NT2/D1 (cell line): ENCODE data around the gene TMEM198.

Experiments
- DNase-seq: peaks from one replicate; pipeline ENCODE4 v3.0.0-alpha.2; 2011; ENCODE audit warnings: low read depth, low spot score
- H3K27me3 ChIP-seq: 2 replicates; pipeline ENCODE4 v1.6.0; 2011; ENCODE audit warnings: mild to moderate bottlenecking; ENCODE audit not compliant: insufficient read length, insufficient read depth
- H3K36me3 ChIP-seq: 2 replicates; pipeline ENCODE4 v1.6.1; 2011; ENCODE audit warnings: mild to moderate bottlenecking, low read length, mixed read lengths; ENCODE audit not compliant: insufficient read depth, insufficient read length
- H3K4me1 ChIP-seq: 2 replicates; pipeline ENCODE4 v1.5.1; 2011; ENCODE audit not compliant: insufficient read depth, insufficient read length
- H3K4me3 ChIP-seq: 2 replicates; pipeline ENCODE4 v1.5.1; 2011; ENCODE audit warnings: low read depth; ENCODE audit not compliant: insufficient read length
- H3K9ac ChIP-seq: 2 replicates; pipeline ENCODE4 v1.6.0; 2011; ENCODE audit warnings: low read depth; ENCODE audit not compliant: insufficient read length
- H3K9me3 ChIP-seq: 2 replicates; pipeline ENCODE4 v1.5.1; 2011; ENCODE audit warnings: mild to moderate bottlenecking, low read length; ENCODE audit not compliant: insufficient read depth
- SUZ12 ChIP-seq: IDR thresholded peaks from 2 replicates; pipeline ENCODE4 v1.6.1; 2011; ENCODE audit not compliant: insufficient read length, insufficient read depth; ENCODE audit errors: extremely low read depth
- YY1 ChIP-seq: IDR thresholded peaks from 2 replicates; pipeline ENCODE4 v1.6.1; 2011; ENCODE audit not compliant: insufficient read length, insufficient read depth
- ZNF274 ChIP-seq: IDR thresholded peaks from 2 replicates; pipeline ENCODE4 v1.6.1; 2011; ENCODE audit warnings: mild to moderate bottlenecking, low read depth, low read length

Gene TMEM198

DNA sequence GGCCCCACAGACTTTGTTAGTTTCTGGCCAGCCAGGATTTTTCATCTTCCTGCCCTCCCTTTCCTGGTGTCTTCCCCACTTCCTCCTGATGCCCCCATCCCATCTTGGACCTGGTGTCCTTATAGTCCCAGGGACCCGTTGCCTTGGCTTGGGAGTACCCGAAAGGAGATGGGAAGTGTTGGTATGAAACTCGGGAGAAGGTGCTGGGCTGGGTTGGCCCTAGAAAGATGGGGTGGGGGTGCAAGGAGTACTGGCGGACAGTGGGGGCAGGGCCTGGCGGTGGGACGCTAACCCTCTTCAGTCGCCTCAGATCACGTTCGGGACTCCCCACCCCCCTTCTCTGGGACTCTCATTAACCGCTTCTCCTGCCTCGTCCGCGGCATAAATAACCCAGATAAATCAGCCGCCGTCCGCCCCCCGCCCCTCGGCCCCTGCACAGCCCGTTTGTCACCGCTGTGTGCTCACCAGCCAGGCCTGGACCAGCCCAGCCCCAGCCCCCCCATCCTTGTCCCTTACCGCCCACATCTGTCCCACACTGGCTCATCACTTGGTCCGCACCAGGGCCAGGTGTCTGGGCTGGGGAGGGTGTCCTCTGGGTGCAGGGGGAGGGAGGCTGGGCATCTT is 33.2 kb upstream of the TMEM198 start:
- TF ChIP-seq SUZ12, result no peak
- no peak for TF ChIP-seq ZNF274
- TF ChIP-seq YY1, result no peak
- DNase-seq, result no peak
- H3K27me3 ChIP-seq, result peaks cover 40% of the 10 kb centered on the region

DNA sequence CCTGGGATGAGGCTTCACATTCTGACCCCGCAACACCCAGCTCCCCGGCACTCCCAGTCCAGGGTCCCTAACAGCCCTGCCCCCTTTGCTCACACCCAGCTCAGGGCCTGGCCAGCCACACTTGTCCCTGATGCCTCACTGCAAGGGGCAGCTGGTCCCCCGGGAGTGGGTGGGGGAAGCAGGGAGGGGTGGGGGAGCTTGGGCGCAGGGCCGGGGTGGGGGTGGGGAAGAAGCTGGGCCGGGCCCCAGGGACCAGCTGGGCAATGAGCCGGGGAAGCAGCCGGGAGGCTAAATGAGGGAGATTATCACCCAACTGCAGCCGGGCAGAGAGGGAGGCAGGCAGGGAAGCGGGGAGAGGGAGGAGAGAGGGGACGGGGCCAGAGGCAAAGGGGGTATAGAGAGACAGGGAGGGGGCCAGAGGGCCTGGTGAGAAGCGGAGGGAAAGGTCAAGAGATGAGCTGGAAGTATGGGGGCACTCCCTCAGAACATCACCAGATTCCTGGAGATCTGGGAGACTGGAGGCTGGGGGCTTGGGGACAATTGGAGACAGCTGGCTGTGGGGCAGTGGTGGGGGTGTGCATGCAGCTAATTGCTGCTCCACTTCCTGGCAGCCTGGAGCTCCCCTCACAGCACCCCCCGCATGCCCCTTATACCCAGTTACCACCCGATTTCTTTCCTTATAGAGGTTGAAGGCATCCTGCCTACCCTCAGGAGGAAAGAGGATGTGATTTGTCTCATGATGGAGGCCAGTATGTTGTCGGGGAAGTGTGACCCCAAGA is 32.1 kb upstream of the TMEM198 start:
- H3K9me3 ChIP-seq, result no peaks in the 10 kb centered on the region
- DNase-seq, result no peak
- H3K9ac ChIP-seq, result no peak overlapping the region
- no peak overlapping the region for H3K4me3 ChIP-seq
- H3K4me1 ChIP-seq, result peaks cover 39% of the 10 kb centered on the region
- H3K36me3 ChIP-seq, result peaks cover 12% of the 10 kb centered on the region
- peaks cover 51% of the 10 kb centered on the region for H3K27me3 ChIP-seq
- TF ChIP-seq YY1 (no peak), ZNF274 (no peak), SUZ12 (no peak)

More for the DNA sequence above, 33.2 kb upstream of the TMEM198 start:
- H3K9me3 ChIP-seq, result no peaks in the 10 kb centered on the region
- H3K4me1 ChIP-seq, result peaks cover 44% of the 10 kb centered on the region
- H3K36me3 ChIP-seq, result peaks cover 23% of the 10 kb centered on the region
- peak overlapping the region; percentile 53 for H3K9ac ChIP-seq
- no peak overlapping the region for H3K4me3 ChIP-seq

DNA sequence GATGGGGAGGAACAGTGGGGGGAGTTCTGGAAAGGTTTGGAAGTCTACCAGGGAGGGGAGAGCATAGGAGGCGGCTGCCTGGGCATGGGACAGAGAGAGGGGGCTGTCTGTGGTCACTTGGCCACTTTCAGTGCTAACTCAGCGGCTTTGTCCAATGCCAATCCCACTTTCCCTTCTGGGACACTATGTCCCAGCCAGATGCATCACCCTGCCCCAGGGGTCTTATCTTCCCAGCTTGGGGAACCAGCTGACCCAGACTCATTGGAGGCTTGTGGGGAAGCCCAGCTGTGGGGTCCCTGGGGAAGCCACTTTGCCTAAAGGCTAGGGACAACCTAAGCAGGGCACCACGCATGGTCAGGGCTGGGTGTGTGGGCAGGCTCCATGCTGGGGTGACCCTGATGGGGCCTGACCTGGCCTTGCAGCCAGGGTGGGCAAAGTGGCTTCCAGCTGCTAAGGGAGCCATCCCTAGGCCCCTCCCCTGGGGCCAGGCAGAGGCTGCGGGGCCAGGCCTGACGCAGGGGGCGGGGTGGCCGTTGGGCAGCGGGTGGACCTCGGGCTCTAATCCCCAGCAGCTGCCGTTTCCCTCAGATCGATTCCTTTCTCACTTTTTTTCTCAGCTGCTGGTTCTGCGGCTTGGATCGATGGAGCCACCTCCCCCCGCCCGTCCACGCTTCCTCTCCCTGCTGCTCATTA is 31.2 kb upstream of the TMEM198 start:
- H3K9me3 ChIP-seq, result no peaks in the 10 kb centered on the region
- H3K4me1 ChIP-seq, result peaks cover 31% of the 10 kb centered on the region
- no peak for DNase-seq
- H3K4me3 ChIP-seq, result no peak overlapping the region
- no peak for TF ChIP-seq SUZ12
- no peak for TF ChIP-seq ZNF274
- no peak for TF ChIP-seq YY1
- peaks cover 61% of the 10 kb centered on the region for H3K27me3 ChIP-seq
- H3K36me3 ChIP-seq, result peaks cover 6% of the 10 kb centered on the region
- peak overlapping the region; percentile 36 for H3K9ac ChIP-seq

DNA sequence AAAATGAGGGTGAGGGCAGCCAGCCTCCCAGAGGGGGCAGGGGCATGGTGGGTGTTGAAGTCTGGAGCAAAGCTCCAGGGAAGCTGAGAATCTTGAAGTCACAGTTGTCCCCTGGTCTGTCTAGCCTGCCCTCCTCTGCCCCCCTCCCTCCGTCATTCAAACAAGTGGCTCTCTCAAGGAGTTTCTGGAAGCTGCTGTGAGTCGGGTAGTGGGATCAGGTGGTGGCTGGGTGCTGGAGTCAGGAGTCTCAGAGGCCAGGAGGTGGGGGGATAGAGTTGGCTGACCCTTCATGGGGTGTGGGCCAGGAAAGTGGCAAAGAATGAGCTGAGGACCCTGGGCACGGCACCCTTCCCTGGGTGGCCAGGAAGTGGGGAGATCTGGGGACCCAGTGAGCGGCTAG is 30.0 kb upstream of the TMEM198 start:
- peaks cover 28% of the 10 kb centered on the region for H3K4me1 ChIP-seq
- H3K9me3 ChIP-seq, result no peaks in the 10 kb centered on the region
- H3K36me3 ChIP-seq, result no peaks in the 10 kb centered on the region
- no peak overlapping the region for H3K4me3 ChIP-seq
- DNase-seq, result no peak
- no peak for TF ChIP-seq SUZ12
- no peak for TF ChIP-seq ZNF274
- H3K27me3 ChIP-seq, result peaks cover 70% of the 10 kb centered on the region
- H3K9ac ChIP-seq, result peak overlapping the region; percentile 51

DNA sequence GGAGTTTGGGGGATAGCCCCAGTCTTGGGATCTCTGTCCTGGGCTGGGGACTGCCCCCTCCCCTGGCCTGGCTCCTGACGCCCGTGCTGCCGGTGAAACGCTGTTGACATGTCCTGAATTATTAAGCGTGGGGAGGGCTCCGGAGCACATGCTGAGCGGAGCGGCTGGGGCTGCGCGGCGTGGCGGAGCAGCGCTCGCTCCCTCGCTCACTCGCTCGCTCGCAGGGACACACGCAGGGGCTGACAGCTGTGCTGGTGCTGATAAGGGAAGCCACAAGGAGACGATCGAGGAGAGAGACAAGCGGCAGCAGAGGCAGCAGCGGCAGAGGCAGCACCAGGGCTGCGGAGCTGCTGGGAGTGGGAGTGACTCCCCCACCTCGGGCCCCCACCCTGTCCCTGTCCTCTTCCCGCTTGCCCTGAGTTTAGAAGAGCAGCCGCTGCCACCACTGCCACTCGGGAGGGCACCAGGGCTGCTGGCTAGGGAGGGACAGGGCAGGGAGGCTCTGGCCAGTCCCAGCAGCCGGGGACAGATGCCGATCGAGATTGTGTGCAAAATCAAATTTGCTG is 29.5 kb upstream of the TMEM198 start, which contains the start of gene ASIC4:
TSS of gene ASIC4 (plus strand) at position 287 of the 566 bp plus-strand sequence. CDS start at position 530, 243 bp downstream.
- no peak for DNase-seq
- Histone ChIP-seq H3K4me1 (peaks cover 26% of the 10 kb centered on the region), H3K27me3 (peaks cover 70% of the 10 kb centered on the region), H3K9ac (peak within 1 kb of the TSS; percentile 51), H3K4me3 (peak within 1 kb of the TSS; percentile 2), H3K9me3 (no peaks in the 10 kb centered on the region), H3K36me3 (no peaks in the 10 kb centered on the region)
- TF ChIP-seq SUZ12 (no peak), ZNF274 (no peak), YY1 (no peak)

DNA sequence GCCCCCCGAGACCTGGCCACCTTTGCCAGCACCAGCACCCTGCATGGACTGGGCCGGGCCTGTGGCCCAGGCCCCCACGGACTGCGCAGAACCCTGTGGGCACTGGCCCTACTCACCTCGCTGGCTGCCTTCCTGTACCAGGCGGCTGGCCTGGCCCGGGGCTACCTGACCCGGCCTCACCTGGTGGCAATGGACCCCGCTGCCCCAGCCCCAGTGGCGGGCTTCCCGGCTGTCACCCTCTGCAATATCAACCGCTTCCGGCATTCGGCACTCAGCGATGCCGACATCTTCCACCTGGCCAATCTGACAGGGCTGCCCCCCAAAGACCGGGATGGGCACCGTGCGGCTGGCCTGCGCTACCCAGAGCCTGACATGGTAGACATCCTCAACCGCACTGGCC is 29.0 kb upstream of the TMEM198 start:
- peaks cover 70% of the 10 kb centered on the region for H3K27me3 ChIP-seq
- DNase-seq, result no peak
- no peak overlapping the region for H3K4me3 ChIP-seq
- no peak overlapping the region for H3K9ac ChIP-seq
- H3K36me3 ChIP-seq, result no peaks in the 10 kb centered on the region
- no peaks in the 10 kb centered on the region for H3K9me3 ChIP-seq
- peaks cover 26% of the 10 kb centered on the region for H3K4me1 ChIP-seq
- no peak for TF ChIP-seq SUZ12
- no peak for TF ChIP-seq YY1
- no peak for TF ChIP-seq ZNF274
